ENCODE measurements around the gene DHX16. TPM values are rescaled to one million over a fixed set of nuclear protein-coding genes. Genes with fewer than 3 reads are reported as not detected.

The DHX16 gene
- total and polyA plus RNA-seq, 9 of the 15 experiments (the other 6 are each of a cell fraction or from before 2014, with no cell fraction given): 14.6 to 66.1 (median 47.5) TPM

DNA sequence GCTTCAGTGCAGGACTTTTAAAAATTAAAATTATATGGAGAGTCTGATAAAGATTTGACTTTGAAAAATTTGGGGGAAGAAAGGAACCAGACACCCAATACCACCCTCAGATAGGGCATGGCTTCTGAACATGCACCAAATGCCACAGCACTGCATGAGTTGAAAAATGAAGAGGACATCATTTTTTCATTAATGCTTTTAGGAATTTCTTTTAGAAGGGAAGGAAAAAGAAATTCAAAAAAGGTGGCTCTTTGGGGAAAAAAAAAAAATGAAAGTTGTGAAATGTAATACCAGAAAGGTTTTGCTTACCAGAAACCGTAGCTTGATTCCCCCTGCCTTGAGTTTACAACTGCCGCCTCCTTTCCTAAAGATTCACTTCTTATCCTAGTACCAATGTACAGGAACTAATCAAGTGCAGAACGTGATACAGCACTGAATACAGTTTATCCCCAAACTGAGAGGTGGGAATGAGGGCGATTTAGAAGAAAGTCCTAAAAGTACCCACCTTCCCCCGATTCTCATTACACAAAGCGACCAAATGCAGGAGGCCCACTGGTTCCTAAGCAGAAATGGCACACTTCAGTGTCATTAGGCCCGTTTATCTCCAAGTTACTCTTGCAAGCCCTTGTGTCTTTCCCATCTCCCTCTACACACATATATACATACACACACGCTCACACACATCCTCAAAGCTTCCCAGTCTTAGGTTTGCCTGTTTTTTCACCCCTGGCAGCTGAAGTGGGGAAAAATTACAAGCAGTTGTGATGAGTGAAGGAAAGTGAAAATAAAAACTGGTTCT is 58.6 kb downstream of the DHX16 start (continued):
- TF ChIP-seq, protein P1, sequence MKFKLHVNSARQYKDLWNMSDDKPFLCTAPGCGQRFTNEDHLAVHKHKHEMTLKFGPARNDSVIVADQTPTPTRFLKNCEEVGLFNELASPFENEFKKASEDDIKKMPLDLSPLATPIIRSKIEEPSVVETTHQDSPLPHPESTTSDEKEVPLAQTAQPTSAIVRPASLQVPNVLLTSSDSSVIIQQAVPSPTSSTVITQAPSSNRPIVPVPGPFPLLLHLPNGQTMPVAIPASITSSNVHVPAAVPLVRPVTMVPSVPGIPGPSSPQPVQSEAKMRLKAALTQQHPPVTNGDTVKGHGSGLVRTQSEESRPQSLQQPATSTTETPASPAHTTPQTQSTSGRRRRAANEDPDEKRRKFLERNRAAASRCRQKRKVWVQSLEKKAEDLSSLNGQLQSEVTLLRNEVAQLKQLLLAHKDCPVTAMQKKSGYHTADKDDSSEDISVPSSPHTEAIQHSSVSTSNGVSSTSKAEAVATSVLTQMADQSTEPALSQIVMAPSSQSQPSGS (CRISPR knock-in tag; IDR thresholded peaks at IDR 0.05): no peak
- TF ChIP-seq KLF10 (CRISPR knock-in tag; IDR thresholded peaks at IDR 0.05) (peak; percentile 62; the same call in 1 of the 2 replicates), FOXJ3 (CRISPR knock-in tag; IDR thresholded peaks at IDR 0.05) (no peak), TEAD2 (tag; IDR thresholded peaks at IDR 0.05) (no peak), POLR2AphosphoS2 (IDR thresholded peaks at IDR 0.05; ENCODE audit: low read length) (no peak; the same call in 1 of the 2 replicates), KLF1 (tag; IDR thresholded peaks at IDR 0.05) (no peak), ZNF165 (CRISPR knock-in tag; IDR thresholded peaks at IDR 0.05; ENCODE audit: borderline replicate concordance) (no peak), ZNF76 (CRISPR knock-in tag; IDR thresholded peaks at IDR 0.05; ENCODE audit: borderline replicate concordance) (no peak), KDM5B (IDR thresholded peaks at IDR 0.05; ENCODE audit: insufficient replicate concordance, low read depth, low read length) (peak; percentile 76), MCM7 (IDR thresholded peaks at IDR 0.05) (no peak), BACH1 (tag; IDR thresholded peaks at IDR 0.05) (no peak; the same call in 1 of the 2 replicates), NFATC3 (IDR thresholded peaks at IDR 0.05) (no peak), ZC3H11A (IDR thresholded peaks at IDR 0.05; ENCODE audit: low read depth, low read length) (no peak), NFIC (IDR thresholded peaks at IDR 0.05) (peak; percentile 19; the same call in 1 of the 2 replicates), JUNB (CRISPR knock-in tag; conservative IDR thresholded peaks at IDR 0.05) (0 out of 2 replicates have a peak, but pooled peaks have one; percentile 23), NONO (IDR thresholded peaks at IDR 0.05; ENCODE audit: low read depth in 2 of 2, low read length in 1 of 2) (no peak; a peak in 1 of 4 replicates), HNRNPH1 (optimal IDR thresholded peaks at IDR 0.05; ENCODE audit: low read depth, low read length) (no peak), TAF7 (tag; IDR thresholded peaks at IDR 0.05) (no peak), TBL1XR1 (IDR thresholded peaks at IDR 0.05; ENCODE audit: low read length in 2 of 2) (no peak), SREBF2 (CRISPR knock-in tag; IDR thresholded peaks at IDR 0.05) (no peak), HNRNPL (IDR thresholded peaks at IDR 0.05; ENCODE audit: low read depth, low read length) (no peak)
- TF ChIP-seq, protein P2, sequence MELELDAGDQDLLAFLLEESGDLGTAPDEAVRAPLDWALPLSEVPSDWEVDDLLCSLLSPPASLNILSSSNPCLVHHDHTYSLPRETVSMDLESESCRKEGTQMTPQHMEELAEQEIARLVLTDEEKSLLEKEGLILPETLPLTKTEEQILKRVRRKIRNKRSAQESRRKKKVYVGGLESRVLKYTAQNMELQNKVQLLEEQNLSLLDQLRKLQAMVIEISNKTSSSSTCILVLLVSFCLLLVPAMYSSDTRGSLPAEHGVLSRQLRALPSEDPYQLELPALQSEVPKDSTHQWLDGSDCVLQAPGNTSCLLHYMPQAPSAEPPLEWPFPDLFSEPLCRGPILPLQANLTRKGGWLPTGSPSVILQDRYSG (tag; conservative IDR thresholded peaks at IDR 0.05; ENCODE audit: low read depth): no peak
- TF ChIP-seq, protein P3, sequence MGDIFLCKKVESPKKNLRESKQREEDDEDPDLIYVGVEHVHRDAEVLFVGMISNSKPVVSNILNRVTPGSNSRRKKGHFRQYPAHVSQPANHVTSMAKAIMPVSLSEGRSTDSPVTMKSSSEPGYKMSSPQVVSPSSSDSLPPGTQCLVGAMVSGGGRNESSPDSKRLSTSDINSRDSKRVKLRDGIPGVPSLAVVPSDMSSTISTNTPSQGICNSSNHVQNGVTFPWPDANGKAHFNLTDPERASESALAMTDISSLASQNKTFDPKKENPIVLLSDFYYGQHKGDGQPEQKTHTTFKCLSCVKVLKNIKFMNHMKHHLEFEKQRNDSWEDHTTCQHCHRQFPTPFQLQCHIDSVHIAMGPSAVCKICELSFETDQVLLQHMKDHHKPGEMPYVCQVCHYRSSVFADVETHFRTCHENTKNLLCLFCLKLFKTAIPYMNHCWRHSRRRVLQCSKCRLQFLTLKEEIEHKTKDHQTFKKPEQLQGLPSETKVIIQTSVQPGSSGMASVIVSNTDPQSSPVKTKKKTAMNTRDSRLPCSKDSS (IDR thresholded peaks at IDR 0.05; ENCODE audit: low read depth, partially characterized antibody): no peak
- TF ChIP-seq, protein P4, sequence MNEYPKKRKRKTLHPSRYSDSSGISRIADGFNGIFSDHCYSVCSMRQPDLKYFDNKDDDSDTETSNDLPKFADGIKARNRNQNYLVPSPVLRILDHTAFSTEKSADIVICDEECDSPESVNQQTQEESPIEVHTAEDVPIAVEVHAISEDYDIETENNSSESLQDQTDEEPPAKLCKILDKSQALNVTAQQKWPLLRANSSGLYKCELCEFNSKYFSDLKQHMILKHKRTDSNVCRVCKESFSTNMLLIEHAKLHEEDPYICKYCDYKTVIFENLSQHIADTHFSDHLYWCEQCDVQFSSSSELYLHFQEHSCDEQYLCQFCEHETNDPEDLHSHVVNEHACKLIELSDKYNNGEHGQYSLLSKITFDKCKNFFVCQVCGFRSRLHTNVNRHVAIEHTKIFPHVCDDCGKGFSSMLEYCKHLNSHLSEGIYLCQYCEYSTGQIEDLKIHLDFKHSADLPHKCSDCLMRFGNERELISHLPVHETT (CRISPR knock-in tag; conservative IDR thresholded peaks at IDR 0.05 in 1 of 2, IDR thresholded peaks at IDR 0.05 in 1 of 2): no peak

All from K562 (cell line).